Endothelial cell of umbilical vein (primary cell): ENCODE data around the gene CELF3. TPM values are rescaled to one million over a fixed set of nuclear protein-coding genes. Genes with fewer than 3 reads are reported as not detected.

Source experiments
- BruUV-seq: library from RNA; stranded (reverse); fragments of 400-500 nt; replicated peaks from 2 replicates; lab custom pipeline; 2021; lab: Mats Ljungman, UMichigan
- CTCF ChIA-PET: fragments of 300-600, 350-600 bp; sonication (Branson Sonifier 250); formaldehyde crosslinking; loops from one replicate; lab custom pipeline; 2021; ENCODE audit warnings: antibody characterized with exemption, inconsistent platforms; lab: Charles Lee
- POLR2A ChIA-PET: fragments of 300-600, 350-600 bp; sonication (Branson Sonifier 250); formaldehyde crosslinking; loops from one replicate; lab custom pipeline; 2021; ENCODE audit warnings: antibody characterized with exemption, inconsistent platforms; lab: Charles Lee
- DNase-seq: peaks from one replicate; pipeline ENCODE4 v3.0.0-alpha.2; 2011; ENCODE audit warnings: low read depth, low spot score
- FAIRE-seq: peaks from 2 replicates; lab custom pipeline; 2011; peaks lifted over from hg19 to GRCh38; lab: Jason Lieb, UNC
- H2AFZ ChIP-seq: 2 replicates; pipeline ENCODE4 v1.6.0; 2012; ENCODE audit warnings: low read depth, low read length, control low read depth, inconsistent platforms
- H3K27ac ChIP-seq: 2 replicates; pipeline ENCODE4 v1.5.1; 2011; ENCODE audit warnings: low read depth, mild to moderate bottlenecking, control low read depth, low read length, moderate library complexity; ENCODE audit not compliant: insufficient read depth
- H3K27me3 ChIP-seq, 2 experiments: 2 replicates each; pipeline versions ENCODE4 v1.6.0 to v1.6.1; 2011; ENCODE audit warnings: low read length in 2 of 2, mixed read lengths in 1 of 2; ENCODE audit not compliant: control insufficient read depth in 2 of 2, insufficient read depth in 2 of 2
- H3K36me3 ChIP-seq, 2 experiments: 2 replicates in 1 of 2; 3 replicates in 1 of 2; pipeline ENCODE4 v1.5.1; 2011; ENCODE audit warnings: low read length in 2 of 2, mild to moderate bottlenecking in 1 of 2, moderate library complexity in 1 of 2; ENCODE audit not compliant: control insufficient read depth in 2 of 2, insufficient read depth in 2 of 2; ENCODE audit errors: extremely low read depth in 1 of 2
- H3K4me1 ChIP-seq: 3 replicates; pipeline ENCODE4 v1.5.1; 2011; ENCODE audit warnings: mild to moderate bottlenecking, low read length; ENCODE audit not compliant: control insufficient read depth, insufficient read depth; ENCODE audit errors: extremely low read depth
- H3K4me2 ChIP-seq: 2 replicates; pipeline ENCODE4 v1.6.1; 2011; ENCODE audit warnings: low read length, control low read depth, mixed read lengths; ENCODE audit not compliant: insufficient read depth
- H3K4me3 ChIP-seq, 3 experiments: fragments of 200-600 bp in 1 of 3; sonication (generic), shearing (Covaris generic) in 1 of 3; replicated peaks in 1 of 3; 2 replicates each; pipeline ENCODE4 v1.5.1; 2011 to 2016; ENCODE audit warnings: control low read depth in 3 of 3, low read length in 3 of 3, mild to moderate bottlenecking in 2 of 3, inconsistent platforms in 1 of 3, low read depth in 1 of 3, moderate library complexity in 1 of 3; ENCODE audit not compliant: insufficient read depth in 1 of 3
- H3K79me2 ChIP-seq: 2 replicates; pipeline ENCODE4 v1.6.0; 2012; ENCODE audit warnings: low read length, inconsistent platforms; ENCODE audit not compliant: control insufficient read depth, insufficient read depth
- H3K9ac ChIP-seq: replicated peaks from 2 replicates; pipeline ENCODE3; 2011; ENCODE audit warnings: low read length, control low read depth; ENCODE audit not compliant: insufficient read depth; ENCODE audit errors: extremely low read depth
- H3K9me1 ChIP-seq: replicated peaks from 3 replicates; pipeline ENCODE4 v1.6.0; 2011; ENCODE audit warnings: mild to moderate bottlenecking, low read length; ENCODE audit not compliant: control insufficient read depth, insufficient read depth; ENCODE audit errors: extremely low read depth
- H3K9me3 ChIP-seq: replicated peaks from 2 replicates; pipeline ENCODE4 v1.5.1; 2012; ENCODE audit warnings: low read length, inconsistent platforms; ENCODE audit not compliant: control insufficient read depth, insufficient read depth
- H4K20me1 ChIP-seq: replicated peaks from 2 replicates; pipeline ENCODE3; 2011; ENCODE audit warnings: mild to moderate bottlenecking, low read length; ENCODE audit not compliant: control insufficient read depth, insufficient read depth; ENCODE audit errors: extremely low read depth
- EZH2 ChIP-seq: IDR thresholded peaks from 2 replicates; pipeline ENCODE4 v1.6.1; 2012; ENCODE audit warnings: borderline replicate concordance, low read depth, mild to moderate bottlenecking, moderate library complexity, low read length, inconsistent platforms; ENCODE audit not compliant: severe bottlenecking
- FOS ChIP-seq: IDR thresholded peaks from 2 replicates; pipeline ENCODE4 v1.6.1; 2011; ENCODE audit warnings: mild to moderate bottlenecking, low read length, moderate library complexity, borderline replicate concordance; ENCODE audit not compliant: insufficient read depth
- GATA2 ChIP-seq: IDR thresholded peaks from 2 replicates; pipeline ENCODE4 v1.7.0; 2011; ENCODE audit warnings: low read depth, mild to moderate bottlenecking, moderate library complexity, mixed read lengths, low read length; ENCODE audit not compliant: insufficient read length, insufficient read depth
- JUN ChIP-seq: IDR thresholded peaks from 2 replicates; pipeline ENCODE4 v1.6.1; 2011; ENCODE audit warnings: borderline replicate concordance, low read depth; ENCODE audit not compliant: insufficient read length, insufficient read depth
- MYC ChIP-seq: IDR thresholded peaks from one replicate; pipeline ENCODE4 v1.6.1; 2011; ENCODE audit warnings: mild to moderate bottlenecking, low read depth, low read length
- POLR2A ChIP-seq: IDR thresholded peaks from 2 replicates; pipeline ENCODE4 v1.6.1; 2012; ENCODE audit warnings: low read depth, mild to moderate bottlenecking, control low read depth, low read length
- POLR2AphosphoS5 ChIP-seq: IDR thresholded peaks from 2 replicates; pipeline ENCODE4 v1.6.1; 2012; ENCODE audit warnings: low read depth, mild to moderate bottlenecking, control low read depth, low read length, moderate library complexity; ENCODE audit not compliant: insufficient read depth
- dilution Hi-C: fragments of 300-500 bp; cut with MboI; formaldehyde crosslinking; loops from one replicate; pipeline ENCODE4 v1.15.0; 2019; ENCODE audit warnings: low sequenced_read_pairs; ENCODE audit not compliant: extremely low pct_ligation_motif_present
- intact Hi-C: fragments of 100-400 bp; cut with micrococcal nuclease; formaldehyde crosslinking; loops from one replicate; pipeline ENCODE4 v1.10.0; 2022
- polyA plus RNA-seq, 4 experiments: library from polyadenylated mRNA; depleted of rRNA in 3 of 4; stranded (reverse) in 3 of 4; unstranded in 1 of 4; fragments of >200 nt; gene quantifications; 2 replicates each; pipeline versions ENCODE4 v1.2.1 to v1.2.3, GENCODE V29; 2011 to 2012; ENCODE audit warnings: missing spikeins in 1 of 4
- total RNA-seq: library from RNA; stranded (reverse); gene quantifications from 2 replicates; pipeline ENCODE4 v1.2.3, GENCODE V29; 2021
- TF ChIP-seq, protein P1 (sequence below): IDR thresholded peaks from 2 replicates; pipeline ENCODE4 v1.6.1; 2011; ENCODE audit not compliant: insufficient read depth, insufficient read length
- TF ChIP-seq, protein P2 (sequence below), 2 donors: IDR thresholded peaks; 1 replicate in 1 of 2; 2 replicates in 1 of 2; pipeline ENCODE4 v1.5.1; 2011; ENCODE audit warnings: low read length in 2 of 2, mild to moderate bottlenecking in 2 of 2, moderate library complexity in 2 of 2, control low read depth in 1 of 2, inconsistent platforms in 1 of 2, low read depth in 1 of 2; ENCODE audit not compliant: insufficient read depth in 1 of 2; ENCODE audit errors: extremely low read depth in 1 of 2

The CELF3 gene
- total and polyA plus RNA-seq, 2 donors (not counting 3 experiments of a cell fraction or from before 2014, with no cell fraction given), result not detected

DNA sequence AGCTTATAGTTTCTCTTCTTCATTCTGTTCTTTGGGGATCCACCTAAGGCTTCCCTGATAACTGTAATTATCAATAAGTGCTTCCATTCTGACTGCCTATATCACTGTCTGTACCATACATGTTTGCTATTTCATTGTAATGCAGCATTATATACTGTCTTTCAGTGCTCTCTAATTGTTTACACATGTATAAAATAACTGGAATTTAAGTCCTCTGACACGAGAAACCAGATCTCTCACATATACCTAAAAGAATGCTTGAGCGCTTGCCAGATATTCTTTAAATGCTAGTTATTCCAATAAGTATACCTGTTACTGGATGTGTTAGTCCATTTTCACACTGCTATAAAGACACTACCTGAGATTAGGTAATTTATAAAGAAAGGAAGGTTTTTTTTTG is 34.7 kb downstream of the CELF3 start:
- H3K4me2 ChIP-seq, result no peak overlapping the region
- no peaks in the 10 kb centered on the region for H3K79me2 ChIP-seq
- ChIA-PET CTCF (interaction anchor here (1.0 to 1.2 kb wide), 2 partner anchors 8 to 144 kb away, joined by 3 to 4 read pairs; no protein-coding TSS in a partner anchor), POLR2A (no interaction called here)
- H3K9me1 ChIP-seq, result no peaks in the 10 kb centered on the region
- DNase-seq, result no peak
- H3K27ac ChIP-seq, result peak overlapping the region; percentile 91
- dilution Hi-C loops (no loop called here), intact Hi-C loops (loop anchor here (2.0 kb wide), 1 partner anchor 71 kb away; no protein-coding TSS in a partner anchor)
- H3K36me3 ChIP-seq, result no peaks in the 10 kb centered on the region
- no peaks in the 10 kb centered on the region for H4K20me1 ChIP-seq
- TF ChIP-seq GATA2 (no peak), FOS (no peak), POLR2AphosphoS5 (no peak), EZH2 (no peak), JUN (no peak), POLR2A (no peak), MYC (no peak)
- TF ChIP-seq, protein P1, sequence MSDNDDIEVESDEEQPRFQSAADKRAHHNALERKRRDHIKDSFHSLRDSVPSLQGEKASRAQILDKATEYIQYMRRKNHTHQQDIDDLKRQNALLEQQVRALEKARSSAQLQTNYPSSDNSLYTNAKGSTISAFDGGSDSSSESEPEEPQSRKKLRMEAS, result no peak
- TF ChIP-seq, protein P2, sequence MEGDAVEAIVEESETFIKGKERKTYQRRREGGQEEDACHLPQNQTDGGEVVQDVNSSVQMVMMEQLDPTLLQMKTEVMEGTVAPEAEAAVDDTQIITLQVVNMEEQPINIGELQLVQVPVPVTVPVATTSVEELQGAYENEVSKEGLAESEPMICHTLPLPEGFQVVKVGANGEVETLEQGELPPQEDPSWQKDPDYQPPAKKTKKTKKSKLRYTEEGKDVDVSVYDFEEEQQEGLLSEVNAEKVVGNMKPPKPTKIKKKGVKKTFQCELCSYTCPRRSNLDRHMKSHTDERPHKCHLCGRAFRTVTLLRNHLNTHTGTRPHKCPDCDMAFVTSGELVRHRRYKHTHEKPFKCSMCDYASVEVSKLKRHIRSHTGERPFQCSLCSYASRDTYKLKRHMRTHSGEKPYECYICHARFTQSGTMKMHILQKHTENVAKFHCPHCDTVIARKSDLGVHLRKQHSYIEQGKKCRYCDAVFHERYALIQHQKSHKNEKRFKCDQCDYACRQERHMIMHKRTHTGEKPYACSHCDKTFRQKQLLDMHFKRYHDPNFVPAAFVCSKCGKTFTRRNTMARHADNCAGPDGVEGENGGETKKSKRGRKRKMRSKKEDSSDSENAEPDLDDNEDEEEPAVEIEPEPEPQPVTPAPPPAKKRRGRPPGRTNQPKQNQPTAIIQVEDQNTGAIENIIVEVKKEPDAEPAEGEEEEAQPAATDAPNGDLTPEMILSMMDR (IDR thresholded peaks at IDR 0.05; ENCODE audit: extremely low read depth in 1 of 2, insufficient read depth in 1 of 2, low read depth in 1 of 2, low read length in 2 of 2), result no peak
- H2AFZ ChIP-seq, result no peak overlapping the region
- H3K4me1 ChIP-seq, result peaks cover 25% of the 10 kb centered on the region
- no TSS peak for BruUV-seq
- FAIRE-seq, result no peak
- H3K9ac ChIP-seq, result no peak overlapping the region
- no peaks in the 10 kb centered on the region for H3K9me3 ChIP-seq
- no peaks in the 10 kb centered on the region for H3K27me3 ChIP-seq
- no peak overlapping the region for H3K4me3 ChIP-seq
